Measurements from ENCODE around the gene SIGLEC8. TPM values are rescaled to one million over a fixed set of nuclear protein-coding genes. Genes with fewer than 3 reads are reported as not detected.
"Not testable (repeated sequence)": the region's sequence is repeated elsewhere in the genome, so short reads cannot be mapped to it uniquely, and the experiment has no call there.

Gene SIGLEC8
- total and polyA plus RNA-seq, 10 of the 15 experiments (the other 5 are each of a cell fraction or from before 2014, with no cell fraction given), result not detected

DNA sequence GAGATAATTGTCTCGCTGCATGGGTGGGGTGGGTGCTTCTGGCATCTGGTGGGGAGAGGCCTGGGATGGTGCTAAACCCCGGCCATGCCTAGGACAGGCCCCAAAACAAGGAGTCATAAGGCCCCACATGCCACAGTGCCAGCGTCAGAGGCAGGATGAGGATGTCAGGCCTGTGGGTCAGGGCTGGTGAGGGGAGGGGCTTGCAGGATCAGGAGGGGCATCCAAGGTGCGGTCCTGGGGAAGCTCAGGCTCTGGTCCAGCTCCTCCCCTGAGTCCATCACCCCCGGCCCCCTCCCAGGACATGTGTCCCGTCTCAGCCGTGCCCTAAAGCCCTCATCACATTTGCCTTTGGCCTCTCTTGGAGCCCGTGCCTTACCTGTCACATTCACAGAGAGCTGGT lies 42.7 kb upstream of the SIGLEC8 start:
- ATAC-seq; H2AFZ ChIP-seq (ENCODE audit: control insufficient read depth, low read depth, low read length); H3K9me3 ChIP-seq (replicated peaks; ENCODE audit: control insufficient read depth, insufficient read depth, low read length); H3K79me2 ChIP-seq (ENCODE audit: control insufficient read depth, insufficient read depth, low read length); in situ Hi-C loops (cut with MboI); H3K4me2 ChIP-seq (ENCODE audit: control insufficient read depth, insufficient read depth); H3K36me3 ChIP-seq (ENCODE audit: control insufficient read depth in 2 of 2, insufficient read depth in 2 of 2, low read length in 1 of 2); H4K20me1 ChIP-seq (ENCODE audit: control insufficient read depth, insufficient read depth); H3K4me3 ChIP-seq; POLR2A ChIA-PET; SMC1A ChIA-PET (ENCODE audit: uncharacterized antibody, unreplicated experiment); CTCF ChIA-PET; intact Hi-C loops (cut with micrococcal nuclease; ENCODE audit: unreplicated experiment); H3K27me3 ChIP-seq (replicated peaks in 1 of 2; ENCODE audit: control insufficient read depth in 2 of 2, insufficient read depth in 2 of 2, low read length in 1 of 2); DNase-seq (ENCODE audit: low read depth, low spot score); H3K4me1 ChIP-seq (ENCODE audit: control insufficient read depth, insufficient read depth, low read length); RAD21 ChIA-PET (ENCODE audit: unreplicated experiment); H3K27ac ChIP-seq (ENCODE audit: control insufficient read depth, insufficient read depth); FAIRE-seq; H3K9ac ChIP-seq (ENCODE audit: control insufficient read depth, insufficient read depth, low read length); BruUV-seq (replicated peaks): not testable (repeated sequence)
- 42% methylated on average over 7 of the region's 8 CpGs for WGBS (ENCODE audit: insufficient coverage, insufficient replicate concordance, low lambda C conversion rate, missing lambda C conversion rate)

DNA sequence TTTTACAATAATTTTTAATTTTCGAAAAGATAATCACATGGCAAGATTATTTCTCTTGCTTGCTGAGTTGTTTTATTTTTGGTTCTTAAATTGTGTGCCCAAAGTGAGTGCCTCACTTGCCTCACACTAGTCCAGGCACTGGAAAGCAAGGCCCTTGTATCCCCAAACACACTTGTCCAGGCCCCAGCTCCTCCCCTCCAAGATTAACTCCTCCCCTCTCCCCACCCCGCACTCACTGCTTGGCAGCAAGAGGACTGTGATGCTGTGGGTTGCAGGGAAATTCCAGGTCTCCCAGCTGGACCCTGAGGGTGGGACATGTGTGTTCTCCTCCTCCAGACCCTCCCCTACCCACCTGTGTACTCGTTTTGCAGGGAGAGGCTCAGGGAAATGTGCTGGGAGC lies 39.4 kb upstream of the SIGLEC8 start:
- ChIA-PET CTCF (interaction anchor here (0.6 kb wide), 2 partner anchors 68 to 160 kb away, joined by 3 to 4 read pairs; no protein-coding TSS in a partner anchor), SMC1A (ENCODE audit: uncharacterized antibody, unreplicated experiment) (no interaction called here), RAD21 (ENCODE audit: unreplicated experiment) (no interaction called here), POLR2A (no interaction called here)
- intact Hi-C loops (cut with micrococcal nuclease; ENCODE audit: unreplicated experiment) (no loop called here), in situ Hi-C loops (cut with MboI) (no loop called here)
- FAIRE-seq (no peak), ATAC-seq (no peak), DNase-seq (ENCODE audit: low read depth, low spot score) (no peak)
- Histone ChIP-seq H4K20me1 (ENCODE audit: control insufficient read depth, insufficient read depth) (no peaks in the 10 kb centered on the region), H3K27ac (ENCODE audit: control insufficient read depth, insufficient read depth) (no peak overlapping the region), H3K4me2 (ENCODE audit: control insufficient read depth, insufficient read depth) (no peak overlapping the region), H3K27me3 (replicated peaks in 1 of 2; ENCODE audit: control insufficient read depth in 2 of 2, insufficient read depth in 2 of 2, low read length in 1 of 2) (0 out of 4 replicates have a peak, but pooled peaks cover 0 to 2% of the 10 kb centered on the region in 2 experiments), H3K79me2 (ENCODE audit: control insufficient read depth, insufficient read depth, low read length) (no peaks in the 10 kb centered on the region), H3K4me1 (ENCODE audit: control insufficient read depth, insufficient read depth, low read length) (peaks cover 4% of the 10 kb centered on the region; the same call in 1 of the 2 replicates), H3K4me3 (no peak overlapping the region), H3K9me3 (replicated peaks; ENCODE audit: control insufficient read depth, insufficient read depth, low read length) (no peaks in the 10 kb centered on the region), H2AFZ (ENCODE audit: control insufficient read depth, low read depth, low read length) (no peak overlapping the region), H3K9ac (ENCODE audit: control insufficient read depth, insufficient read depth, low read length) (no peak overlapping the region), H3K36me3 (ENCODE audit: control insufficient read depth in 2 of 2, insufficient read depth in 2 of 2, low read length in 1 of 2) (no peaks in the 10 kb centered on the region)
- WGBS (ENCODE audit: insufficient coverage, insufficient replicate concordance, low lambda C conversion rate, missing lambda C conversion rate), result 0% methylated on average over 3 of the region's 3 CpGs
- TF ChIP-seq KDM1A (IDR thresholded peaks at IDR 0.05; ENCODE audit: borderline replicate concordance) (no peak), RUNX3 (IDR thresholded peaks at IDR 0.05; ENCODE audit: low read length) (no peak)
- no TSS peak for BruUV-seq (replicated peaks)
